GM12864 (cell line): Measurements from ENCODE around the gene SRCIN1.

Experiments used
- DNase-seq: peaks from one replicate; pipeline ENCODE4 v3.0.0-alpha.2; 2011; ENCODE audit warnings: low read depth
- H3K4me3 ChIP-seq: 2 replicates; pipeline ENCODE4 v1.5.1; 2011; ENCODE audit warnings: mild to moderate bottlenecking, low read depth, low read length, control low read depth
- TF ChIP-seq, protein P1 (sequence below): IDR thresholded peaks from 2 replicates; pipeline ENCODE4 v1.5.1; 2011; ENCODE audit warnings: low read depth, mild to moderate bottlenecking, moderate library complexity, low read length, control low read depth, inconsistent platforms; ENCODE audit errors: missing control alignments

The SRCIN1 gene

DNA sequence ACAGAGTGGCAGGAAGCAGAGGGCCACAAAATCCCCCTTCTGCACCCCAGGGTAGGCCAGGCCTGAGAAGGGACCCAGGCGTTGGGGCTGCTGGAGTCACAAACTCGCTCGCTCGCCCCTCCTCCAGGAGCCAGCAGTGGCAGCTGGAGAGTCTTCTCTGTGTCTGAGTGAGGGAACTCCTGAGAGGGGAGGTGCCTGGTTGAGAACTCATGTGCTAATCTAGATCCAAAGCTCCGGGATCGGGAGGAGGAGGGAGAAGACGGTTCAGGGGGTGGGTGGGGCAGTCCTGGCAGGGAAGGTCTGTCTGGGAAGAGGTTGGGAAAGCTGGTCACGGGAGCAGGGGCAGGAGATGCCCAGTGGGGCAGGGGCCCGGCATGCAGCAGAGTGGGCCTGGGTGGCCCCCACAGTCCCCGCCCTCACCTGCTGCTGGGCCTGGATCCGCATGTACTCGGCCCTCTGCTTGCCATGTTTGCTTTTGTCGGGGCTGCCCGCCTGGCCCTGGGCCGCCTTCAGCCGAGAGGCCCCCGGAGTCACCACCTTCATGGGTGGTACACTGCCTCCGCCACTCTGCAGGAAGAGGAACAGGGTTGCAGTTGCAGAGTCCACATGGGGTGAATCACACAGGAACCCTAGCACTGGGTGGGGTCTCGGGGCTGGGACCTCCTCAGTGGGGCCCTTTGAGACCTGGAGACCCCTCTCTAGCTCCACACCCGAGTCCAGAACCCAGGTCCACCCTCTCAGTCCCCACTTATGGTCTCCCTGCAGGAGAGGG lies 62.2 kb downstream of the SRCIN1 start:
- TF ChIP-seq, protein P1, sequence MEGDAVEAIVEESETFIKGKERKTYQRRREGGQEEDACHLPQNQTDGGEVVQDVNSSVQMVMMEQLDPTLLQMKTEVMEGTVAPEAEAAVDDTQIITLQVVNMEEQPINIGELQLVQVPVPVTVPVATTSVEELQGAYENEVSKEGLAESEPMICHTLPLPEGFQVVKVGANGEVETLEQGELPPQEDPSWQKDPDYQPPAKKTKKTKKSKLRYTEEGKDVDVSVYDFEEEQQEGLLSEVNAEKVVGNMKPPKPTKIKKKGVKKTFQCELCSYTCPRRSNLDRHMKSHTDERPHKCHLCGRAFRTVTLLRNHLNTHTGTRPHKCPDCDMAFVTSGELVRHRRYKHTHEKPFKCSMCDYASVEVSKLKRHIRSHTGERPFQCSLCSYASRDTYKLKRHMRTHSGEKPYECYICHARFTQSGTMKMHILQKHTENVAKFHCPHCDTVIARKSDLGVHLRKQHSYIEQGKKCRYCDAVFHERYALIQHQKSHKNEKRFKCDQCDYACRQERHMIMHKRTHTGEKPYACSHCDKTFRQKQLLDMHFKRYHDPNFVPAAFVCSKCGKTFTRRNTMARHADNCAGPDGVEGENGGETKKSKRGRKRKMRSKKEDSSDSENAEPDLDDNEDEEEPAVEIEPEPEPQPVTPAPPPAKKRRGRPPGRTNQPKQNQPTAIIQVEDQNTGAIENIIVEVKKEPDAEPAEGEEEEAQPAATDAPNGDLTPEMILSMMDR, result no peak
- no peak for DNase-seq
- H3K4me3 ChIP-seq, result no peak overlapping the region

DNA sequence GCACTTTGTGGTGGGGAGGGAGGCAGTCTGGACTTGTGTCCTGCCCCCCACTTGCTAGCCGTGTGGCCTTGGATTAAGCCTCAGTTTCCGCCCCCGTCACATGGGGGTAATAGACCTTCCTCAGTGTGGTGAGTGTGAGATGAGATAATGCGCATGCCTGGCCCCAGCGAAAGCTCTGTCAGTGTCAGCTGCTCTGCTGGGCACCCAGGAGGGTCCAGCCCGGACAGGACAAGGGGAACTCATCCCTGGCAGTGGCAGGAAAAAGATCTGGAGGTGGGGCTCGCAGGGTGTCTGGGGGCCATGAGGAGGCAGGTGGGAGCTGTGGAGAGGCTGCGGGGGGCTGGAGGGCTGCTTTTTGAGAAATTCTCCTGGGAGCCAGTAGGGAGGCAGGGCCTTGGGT lies 63.5 kb downstream of the SRCIN1 start:
- TF ChIP-seq, protein P1, result no peak
- DNase-seq, result no peak
- H3K4me3 ChIP-seq, result no peak overlapping the region

DNA sequence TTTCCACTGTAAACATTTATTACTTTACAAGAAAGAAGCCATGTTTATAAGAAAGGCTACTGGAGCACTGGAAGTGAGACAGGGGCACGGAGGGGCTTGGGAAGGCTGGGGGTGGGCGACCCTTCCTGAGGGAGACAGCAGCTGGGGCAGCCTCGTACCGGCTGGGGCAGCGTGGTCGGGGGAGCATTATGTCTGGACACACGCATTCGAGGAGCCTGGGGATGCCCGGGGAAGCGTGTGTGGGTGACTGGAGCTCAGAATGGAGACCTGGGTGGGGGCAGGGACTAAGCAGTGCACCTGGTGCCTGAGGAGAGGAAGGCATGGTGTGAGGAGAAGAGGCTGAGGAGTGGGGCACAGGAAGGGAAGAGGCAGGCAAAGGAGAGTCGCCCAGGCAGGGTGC lies 64.5 kb downstream of the SRCIN1 start:
- TF ChIP-seq, protein P1, result no peak
- no peak for DNase-seq
- no peak overlapping the region for H3K4me3 ChIP-seq

DNA sequence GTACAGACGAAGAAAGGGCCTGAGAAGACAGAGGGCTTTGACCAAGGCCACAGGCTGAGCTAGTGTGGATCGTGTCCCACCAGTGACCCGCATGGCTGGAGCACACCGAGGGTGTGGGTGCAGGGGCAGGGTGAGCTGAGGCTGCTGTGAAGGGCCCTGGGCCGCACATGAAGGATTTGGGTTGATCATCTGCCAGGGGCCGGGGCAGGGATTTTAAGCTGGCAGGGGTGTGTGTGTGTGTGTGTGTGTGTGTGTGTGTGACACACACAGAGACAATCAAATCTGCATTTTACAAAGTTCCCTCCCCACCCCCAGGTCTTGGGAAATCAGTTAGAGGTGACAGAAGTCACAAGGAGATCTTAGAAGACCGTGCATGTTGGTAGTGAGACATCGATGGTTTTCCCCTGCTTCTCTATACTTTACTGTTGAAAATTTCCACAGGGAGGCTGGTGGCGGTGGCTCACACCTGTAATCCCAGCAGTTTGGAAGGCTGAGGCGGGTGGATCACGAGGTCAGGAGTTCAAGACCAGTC lies 65.2 kb downstream of the SRCIN1 start:
- TF ChIP-seq, protein P1, result no peak
- no peak overlapping the region for H3K4me3 ChIP-seq
- DNase-seq, result no peak

DNA sequence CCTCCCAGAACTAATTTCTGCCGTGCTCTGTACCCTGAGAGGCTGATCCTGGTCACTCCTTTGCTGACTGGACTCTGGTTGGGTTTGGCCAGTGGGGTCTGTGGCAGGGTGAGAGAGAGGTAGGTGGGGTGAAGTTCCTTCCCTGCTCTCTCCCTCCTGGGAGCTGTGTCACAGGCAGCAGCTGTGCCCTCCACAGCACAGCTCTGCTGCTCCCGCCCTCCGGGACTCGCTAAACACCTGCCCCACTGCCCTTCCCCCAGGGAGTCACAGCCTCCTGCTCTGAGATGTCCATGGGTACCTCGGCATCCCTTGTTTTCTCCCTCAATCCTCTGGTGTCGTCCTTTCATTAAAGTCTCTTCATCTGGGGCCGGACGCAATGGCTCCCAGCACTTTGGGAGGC lies 66.4 kb downstream of the SRCIN1 start:
- H3K4me3 ChIP-seq, result no peak overlapping the region
- TF ChIP-seq, protein P1, result no peak
- no peak for DNase-seq

DNA sequence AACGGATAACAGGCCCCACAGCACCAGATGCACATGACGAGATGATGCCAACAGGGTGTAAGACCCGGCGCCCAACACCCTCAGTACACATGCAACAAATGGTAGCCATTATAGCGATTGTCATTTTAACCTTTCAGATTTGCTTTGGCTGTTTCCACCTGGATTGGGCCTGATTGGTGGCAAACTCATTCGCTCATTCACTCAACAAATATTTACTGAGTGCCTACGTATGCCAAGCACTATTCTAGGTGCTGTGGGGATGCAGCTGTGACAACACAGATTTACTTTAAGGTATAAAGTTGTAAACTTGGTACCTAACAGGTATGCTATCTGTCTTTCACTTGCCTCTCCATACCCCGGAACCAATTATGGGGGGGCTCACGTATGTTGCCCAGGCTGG lies 66.8 kb downstream of the SRCIN1 start:
- no peak overlapping the region for H3K4me3 ChIP-seq
- no peak for DNase-seq
- TF ChIP-seq, protein P1, result no peak

DNA sequence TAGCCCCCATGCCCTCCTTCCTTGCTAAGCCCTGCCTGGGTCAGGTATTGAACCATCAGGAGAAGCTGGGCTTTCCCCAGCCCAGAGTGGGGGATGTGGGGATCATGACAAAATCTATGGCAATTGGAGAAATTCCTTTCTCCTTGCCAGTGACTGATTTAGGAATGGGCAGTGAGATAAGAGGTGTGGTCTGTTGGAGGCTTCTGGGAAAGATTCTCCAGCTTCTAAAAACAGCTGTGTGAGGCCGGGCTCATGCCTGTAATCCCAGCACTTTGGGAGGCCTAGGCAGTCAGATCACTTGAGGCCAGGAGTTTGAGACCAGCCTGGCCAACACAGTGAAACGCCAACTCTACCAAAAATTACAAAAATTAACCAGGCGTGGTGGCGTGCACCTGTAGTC lies 69.1 kb downstream of the SRCIN1 start:
- no peak for DNase-seq
- TF ChIP-seq, protein P1, result no peak
- H3K4me3 ChIP-seq, result no peak overlapping the region
